ENCODE results near the gene EDC4.

The EDC4 gene

GRCh38 chr16:67883146-67883871 is 10.5 kb downstream of the EDC4 start:
- H3K36me3 ChIP-seq (ENCODE audit: insufficient read depth), result peaks cover 14% of the 10 kb centered on the region; the same call in 1 of the 2 replicates
- no peaks in the 10 kb centered on the region for H3K79me2 ChIP-seq (ENCODE audit: insufficient read depth, low read depth)
- H3K9ac ChIP-seq, result no peak overlapping the region
- no peak overlapping the region for H3K27ac ChIP-seq
- no peak overlapping the region for H2AFZ ChIP-seq (ENCODE audit: low read depth)
- H3K4me2 ChIP-seq, result no peak overlapping the region
- no peaks in the 10 kb centered on the region for H4K20me1 ChIP-seq (ENCODE audit: insufficient read depth)
- no peaks in the 10 kb centered on the region for H3K27me3 ChIP-seq (ENCODE audit: insufficient read depth, low read depth)
- H3K4me1 ChIP-seq (ENCODE audit: low read depth, poor library complexity, severe bottlenecking), result no peaks in the 10 kb centered on the region
- H3K4me3 ChIP-seq (IDR thresholded peaks at IDR 0.05; ENCODE audit: insufficient read depth, low read depth, low read length), result no peak overlapping the region
- TF ChIP-seq CTCF (conservative IDR thresholded peaks at IDR 0.05; ENCODE audit: low read depth, low read length), result no peak

- peak; percentile 89 for TF ChIP-seq CTCF (conservative IDR thresholded peaks at IDR 0.05; ENCODE audit: low read depth, low read length)
- H3K4me3 ChIP-seq (IDR thresholded peaks at IDR 0.05; ENCODE audit: insufficient read depth, low read depth, low read length), result no peak overlapping the region
- no peak overlapping the region for H3K27ac ChIP-seq
- no peaks in the 10 kb centered on the region for H3K27me3 ChIP-seq (ENCODE audit: insufficient read depth, low read depth)
- H2AFZ ChIP-seq (ENCODE audit: low read depth), result no peak overlapping the region
- H3K4me2 ChIP-seq, result no peak overlapping the region
- H3K9ac ChIP-seq, result no peak overlapping the region
- H3K36me3 ChIP-seq (ENCODE audit: insufficient read depth), result peaks cover 8% of the 10 kb centered on the region; the same call in 1 of the 2 replicates
- H3K4me1 ChIP-seq (ENCODE audit: low read depth, poor library complexity, severe bottlenecking), result no peaks in the 10 kb centered on the region
- H4K20me1 ChIP-seq (ENCODE audit: insufficient read depth), result no peaks in the 10 kb centered on the region
- no peaks in the 10 kb centered on the region for H3K79me2 ChIP-seq (ENCODE audit: insufficient read depth, low read depth)
Observed at GRCh38 chr16:67883872-67884261, 11.0 kb downstream of the EDC4 start.

GRCh38 chr16:67884684-67885083 is 11.8 kb downstream of the EDC4 start, which contains the start of gene NRN1L:
Gene NRN1L (plus strand): TSS chr16:67884885. CDS start chr16:67884904, 19 bp downstream.
- no peaks in the 10 kb centered on the region for H4K20me1 ChIP-seq (ENCODE audit: insufficient read depth)
- H3K27ac ChIP-seq, result no peak within 1 kb of the TSS
- 0 out of 2 replicates have a peak, but pooled peaks cover 5% of the 10 kb centered on the region for H3K36me3 ChIP-seq (ENCODE audit: insufficient read depth)
- no peak within 1 kb of the TSS for H3K4me2 ChIP-seq
- no peaks in the 10 kb centered on the region for H3K4me1 ChIP-seq (ENCODE audit: low read depth, poor library complexity, severe bottlenecking)
- no peaks in the 10 kb centered on the region for H3K79me2 ChIP-seq (ENCODE audit: insufficient read depth, low read depth)
- TF ChIP-seq CTCF (conservative IDR thresholded peaks at IDR 0.05; ENCODE audit: low read depth, low read length), result no peak
- no peak within 1 kb of the TSS for H3K9ac ChIP-seq
- no peak within 1 kb of the TSS for H2AFZ ChIP-seq (ENCODE audit: low read depth)
- no peaks in the 10 kb centered on the region for H3K27me3 ChIP-seq (ENCODE audit: insufficient read depth, low read depth)
- no peak within 1 kb of the TSS for H3K4me3 ChIP-seq (IDR thresholded peaks at IDR 0.05; ENCODE audit: insufficient read depth, low read depth, low read length)

- Histone ChIP-seq H3K4me3 (IDR thresholded peaks at IDR 0.05; ENCODE audit: insufficient read depth, low read depth, low read length) (no peak overlapping the region), H2AFZ (ENCODE audit: low read depth) (no peak overlapping the region), H3K27me3 (ENCODE audit: insufficient read depth, low read depth) (no peaks in the 10 kb centered on the region), H3K27ac (no peak overlapping the region), H3K4me2 (no peak overlapping the region), H4K20me1 (ENCODE audit: insufficient read depth) (no peaks in the 10 kb centered on the region), H3K79me2 (ENCODE audit: insufficient read depth, low read depth) (no peaks in the 10 kb centered on the region), H3K4me1 (ENCODE audit: low read depth, poor library complexity, severe bottlenecking) (no peaks in the 10 kb centered on the region), H3K9ac (no peak overlapping the region), H3K36me3 (ENCODE audit: insufficient read depth) (0 out of 2 replicates have a peak, but pooled peaks cover 5% of the 10 kb centered on the region)
- no peak for TF ChIP-seq CTCF (conservative IDR thresholded peaks at IDR 0.05; ENCODE audit: low read depth, low read length)
Observed at GRCh38 chr16:67885545-67885944, 12.7 kb downstream of the EDC4 start.
